HEK293 (cell line): ENCODE results near the gene BCL7C.

Experiments
- CTCF ChIA-PET: fragments of 350-600 bp; formaldehyde crosslinking; extraction: SDS; loops from one replicate; lab custom pipeline; 2021; ENCODE audit warnings: antibody characterized with exemption; lab: Yijun Ruan, JAX
- POLR2A ChIA-PET: fragments of 300-600 bp; formaldehyde crosslinking; extraction: SDS; loops from one replicate; lab custom pipeline; 2020; ENCODE audit warnings: antibody characterized with exemption, inconsistent platforms; lab: Yijun Ruan, JAX
- H3K27ac ChIP-seq: fragments of 200-500 bp; sonication (Bioruptor generic); 2 replicates; pipeline ENCODE4 v1.5.1; 2014; ENCODE audit warnings: low read depth, low read length, control low read depth, inconsistent platforms; ENCODE audit errors: extremely low read depth
- H3K36me3 ChIP-seq, 2 experiments: fragments of 200-500 bp in 1 of 2; sonication (Bioruptor generic) in 1 of 2; 1 replicate in 1 of 2; 2 replicates in 1 of 2; pipeline ENCODE4 v1.5.1; 2014 to 2017; ENCODE audit warnings: inconsistent platforms in 2 of 2, low read length in 2 of 2; ENCODE audit not compliant: control insufficient read depth in 2 of 2, insufficient read depth in 1 of 2
- H3K4me1 ChIP-seq: fragments of 200-500 bp; sonication (Bioruptor generic); 2 replicates; pipeline ENCODE4 v1.5.1; 2014; ENCODE audit warnings: mild to moderate bottlenecking, low read length, inconsistent platforms; ENCODE audit not compliant: control insufficient read depth, insufficient read depth
- H3K4me3 ChIP-seq: 2 replicates; pipeline ENCODE4 v1.5.1; 2011; ENCODE audit warnings: low read depth, mild to moderate bottlenecking, control low read depth, low read length, moderate library complexity
- H3K9me3 ChIP-seq: fragments of 200-500 bp; sonication (Bioruptor generic); 2 replicates; pipeline ENCODE4 v1.5.1; 2014; ENCODE audit warnings: low read depth, low read length, inconsistent platforms; ENCODE audit not compliant: control insufficient read depth, insufficient read depth
- IKZF3 ChIP-seq: fragments of 450-650 bp; IDR thresholded peaks from 2 replicates; pipeline ENCODE4 v1.5.0; 2018; ENCODE audit warnings: missing biosample characterization, mild to moderate bottlenecking, missing genetic modification characterization, moderate library complexity
- PRDM1 ChIP-seq: fragments of 450-650 bp; formaldehyde crosslinking; IDR thresholded peaks from 2 replicates; pipeline ENCODE4; 2016; ENCODE audit warnings: missing biosample characterization, missing genetic modification characterization
- ZNF121 ChIP-seq: fragments of 450-650 bp; formaldehyde crosslinking; IDR thresholded peaks from 2 replicates; pipeline ENCODE4 v1.5.1; 2016; ENCODE audit warnings: missing biosample characterization, missing genetic modification characterization
- ZNF157 ChIP-seq: fragments of 450-650 bp; formaldehyde crosslinking; IDR thresholded peaks from 2 replicates; pipeline ENCODE4 v1.5.1; 2016; ENCODE audit warnings: missing biosample characterization, missing genetic modification characterization
- ZNF335 ChIP-seq: fragments of 450-650 bp; formaldehyde crosslinking; conservative IDR thresholded peaks from 2 replicates; pipeline ENCODE4 v1.5.1; 2016; ENCODE audit warnings: missing biosample characterization, missing genetic modification characterization
- ZNF350 ChIP-seq: fragments of 450-650 bp; formaldehyde crosslinking; IDR thresholded peaks from 2 replicates; pipeline ENCODE4 v1.5.0; 2017; ENCODE audit warnings: missing biosample characterization, mild to moderate bottlenecking, missing genetic modification characterization
- ZNF394 ChIP-seq: fragments of 450-650 bp; formaldehyde crosslinking; IDR thresholded peaks from 2 replicates; pipeline ENCODE4 v1.5.1; 2016; ENCODE audit warnings: missing biosample characterization, missing genetic modification characterization, mild to moderate bottlenecking, moderate library complexity, borderline replicate concordance
- ZNF404 ChIP-seq: fragments of 450-650 bp; formaldehyde crosslinking; IDR thresholded peaks from 2 replicates; pipeline ENCODE4 v1.5.1; 2017; ENCODE audit warnings: missing biosample characterization, missing genetic modification characterization
- TF ChIP-seq, protein P1 (sequence below): fragments of 450-650 bp; formaldehyde crosslinking; conservative IDR thresholded peaks from 2 replicates; pipeline ENCODE4 v1.5.1; 2016; ENCODE audit warnings: low read depth, missing biosample characterization, missing genetic modification characterization
- TF ChIP-seq, protein P2 (sequence below): fragments of 450-650 bp; formaldehyde crosslinking; IDR thresholded peaks from 2 replicates; pipeline ENCODE4 v1.5.1; 2016; ENCODE audit warnings: missing biosample characterization, missing genetic modification characterization, low read depth
- TF ChIP-seq, protein P3 (sequence below): fragments of 450-650 bp; formaldehyde crosslinking; IDR thresholded peaks from 2 replicates; pipeline ENCODE4 v1.5.1; 2016; ENCODE audit warnings: missing biosample characterization, missing genetic modification characterization
- TF ChIP-seq, protein P4 (sequence below): fragments of 450-650 bp; formaldehyde crosslinking; IDR thresholded peaks from 2 replicates; pipeline ENCODE4 v1.5.1; 2016; ENCODE audit warnings: missing biosample characterization, missing genetic modification characterization

The BCL7C gene

DNA sequence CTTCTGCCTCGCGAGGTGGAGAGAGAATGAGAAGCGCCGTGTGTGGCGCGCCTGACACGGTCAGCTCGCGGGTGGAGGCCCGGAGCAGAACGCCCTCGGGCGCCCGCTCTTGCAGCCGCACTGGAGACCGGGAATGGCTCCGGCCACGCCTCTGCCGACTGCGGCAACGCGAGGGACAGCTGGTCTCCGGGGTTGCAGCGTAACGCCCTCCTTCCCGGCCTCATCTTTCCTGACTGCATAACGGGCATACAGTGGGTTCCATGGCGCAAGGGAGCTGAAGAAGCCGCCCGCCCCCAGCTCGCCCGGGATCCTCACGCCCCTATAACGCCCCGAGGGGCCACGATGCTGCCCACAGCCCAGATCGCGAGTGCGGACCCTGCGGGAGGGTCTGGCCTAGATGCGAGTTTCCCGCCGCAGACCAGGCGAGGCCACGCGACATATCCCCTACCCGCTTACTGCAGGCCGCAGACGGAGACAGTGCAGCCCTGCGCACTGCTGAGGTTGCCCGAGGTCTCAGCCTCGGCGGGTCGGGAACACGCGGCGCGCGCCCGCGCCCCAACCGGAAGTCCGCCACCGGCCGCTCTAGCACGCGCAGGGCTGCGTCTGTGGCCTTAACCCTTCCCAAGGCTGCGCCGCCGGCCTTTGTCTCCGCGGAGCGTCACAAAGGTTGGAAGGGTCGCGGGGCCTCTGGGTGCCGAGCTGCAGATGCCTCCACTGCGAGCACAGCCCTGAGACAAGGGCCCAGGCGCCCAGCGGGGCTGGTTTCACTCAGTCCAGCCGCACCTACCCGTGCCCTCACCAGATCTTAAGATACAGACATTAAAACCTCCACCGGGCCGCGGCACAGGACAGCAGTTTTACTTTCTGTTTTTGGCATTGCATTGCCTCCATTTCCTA lies 18.8 kb downstream of the BCL7C start (continued):
- TF ChIP-seq, protein P1, sequence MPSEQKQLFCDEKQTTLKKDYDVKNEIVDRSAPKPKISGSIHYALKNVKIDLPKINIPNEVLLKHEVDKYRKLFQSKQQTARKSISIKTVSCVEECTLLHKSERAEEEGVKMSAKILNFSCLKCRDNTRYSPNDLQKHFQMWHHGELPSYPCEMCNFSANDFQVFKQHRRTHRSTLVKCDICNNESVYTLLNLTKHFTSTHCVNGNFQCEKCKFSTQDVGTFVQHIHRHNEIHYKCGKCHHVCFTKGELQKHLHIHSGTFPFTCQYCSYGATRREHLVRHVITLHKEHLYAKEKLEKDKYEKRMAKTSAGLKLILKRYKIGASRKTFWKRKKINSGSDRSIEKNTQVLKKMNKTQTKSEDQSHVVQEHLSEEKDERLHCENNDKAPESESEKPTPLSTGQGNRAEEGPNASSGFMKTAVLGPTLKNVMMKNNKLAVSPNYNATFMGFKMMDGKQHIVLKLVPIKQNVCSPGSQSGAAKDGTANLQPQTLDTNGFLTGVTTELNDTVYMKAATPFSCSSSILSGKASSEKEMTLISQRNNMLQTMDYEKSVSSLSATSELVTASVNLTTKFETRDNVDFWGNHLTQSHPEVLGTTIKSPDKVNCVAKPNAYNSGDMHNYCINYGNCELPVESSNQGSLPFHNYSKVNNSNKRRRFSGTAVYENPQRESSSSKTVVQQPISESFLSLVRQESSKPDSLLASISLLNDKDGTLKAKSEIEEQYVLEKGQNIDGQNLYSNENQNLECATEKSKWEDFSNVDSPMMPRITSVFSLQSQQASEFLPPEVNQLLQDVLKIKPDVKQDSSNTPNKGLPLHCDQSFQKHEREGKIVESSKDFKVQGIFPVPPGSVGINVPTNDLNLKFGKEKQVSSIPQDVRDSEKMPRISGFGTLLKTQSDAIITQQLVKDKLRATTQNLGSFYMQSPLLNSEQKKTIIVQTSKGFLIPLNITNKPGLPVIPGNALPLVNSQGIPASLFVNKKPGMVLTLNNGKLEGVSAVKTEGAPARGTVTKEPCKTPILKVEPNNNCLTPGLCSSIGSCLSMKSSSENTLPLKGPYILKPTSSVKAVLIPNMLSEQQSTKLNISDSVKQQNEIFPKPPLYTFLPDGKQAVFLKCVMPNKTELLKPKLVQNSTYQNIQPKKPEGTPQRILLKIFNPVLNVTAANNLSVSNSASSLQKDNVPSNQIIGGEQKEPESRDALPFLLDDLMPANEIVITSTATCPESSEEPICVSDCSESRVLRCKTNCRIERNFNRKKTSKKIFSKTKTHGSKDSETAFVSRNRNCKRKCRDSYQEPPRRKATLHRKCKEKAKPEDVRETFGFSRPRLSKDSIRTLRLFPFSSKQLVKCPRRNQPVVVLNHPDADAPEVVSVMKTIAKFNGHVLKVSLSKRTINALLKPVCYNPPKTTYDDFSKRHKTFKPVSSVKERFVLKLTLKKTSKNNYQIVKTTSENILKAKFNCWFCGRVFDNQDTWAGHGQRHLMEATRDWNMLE, result peak; percentile 71
- no peak for TF ChIP-seq ZNF157
- TF ChIP-seq ZNF335, result peak; percentile 93
- 0 out of 2 replicates have a peak, but pooled peaks have one; percentile 36 for TF ChIP-seq IKZF3 (tag by site-specific recombination)
- TF ChIP-seq, protein P2, sequence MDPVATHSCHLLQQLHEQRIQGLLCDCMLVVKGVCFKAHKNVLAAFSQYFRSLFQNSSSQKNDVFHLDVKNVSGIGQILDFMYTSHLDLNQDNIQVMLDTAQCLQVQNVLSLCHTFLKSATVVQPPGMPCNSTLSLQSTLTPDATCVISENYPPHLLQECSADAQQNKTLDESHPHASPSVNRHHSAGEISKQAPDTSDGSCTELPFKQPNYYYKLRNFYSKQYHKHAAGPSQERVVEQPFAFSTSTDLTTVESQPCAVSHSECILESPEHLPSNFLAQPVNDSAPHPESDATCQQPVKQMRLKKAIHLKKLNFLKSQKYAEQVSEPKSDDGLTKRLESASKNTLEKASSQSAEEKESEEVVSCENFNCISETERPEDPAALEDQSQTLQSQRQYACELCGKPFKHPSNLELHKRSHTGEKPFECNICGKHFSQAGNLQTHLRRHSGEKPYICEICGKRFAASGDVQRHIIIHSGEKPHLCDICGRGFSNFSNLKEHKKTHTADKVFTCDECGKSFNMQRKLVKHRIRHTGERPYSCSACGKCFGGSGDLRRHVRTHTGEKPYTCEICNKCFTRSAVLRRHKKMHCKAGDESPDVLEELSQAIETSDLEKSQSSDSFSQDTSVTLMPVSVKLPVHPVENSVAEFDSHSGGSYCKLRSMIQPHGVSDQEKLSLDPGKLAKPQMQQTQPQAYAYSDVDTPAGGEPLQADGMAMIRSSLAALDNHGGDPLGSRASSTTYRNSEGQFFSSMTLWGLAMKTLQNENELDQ (tag by site-specific recombination), result no peak
- TF ChIP-seq, protein P3, sequence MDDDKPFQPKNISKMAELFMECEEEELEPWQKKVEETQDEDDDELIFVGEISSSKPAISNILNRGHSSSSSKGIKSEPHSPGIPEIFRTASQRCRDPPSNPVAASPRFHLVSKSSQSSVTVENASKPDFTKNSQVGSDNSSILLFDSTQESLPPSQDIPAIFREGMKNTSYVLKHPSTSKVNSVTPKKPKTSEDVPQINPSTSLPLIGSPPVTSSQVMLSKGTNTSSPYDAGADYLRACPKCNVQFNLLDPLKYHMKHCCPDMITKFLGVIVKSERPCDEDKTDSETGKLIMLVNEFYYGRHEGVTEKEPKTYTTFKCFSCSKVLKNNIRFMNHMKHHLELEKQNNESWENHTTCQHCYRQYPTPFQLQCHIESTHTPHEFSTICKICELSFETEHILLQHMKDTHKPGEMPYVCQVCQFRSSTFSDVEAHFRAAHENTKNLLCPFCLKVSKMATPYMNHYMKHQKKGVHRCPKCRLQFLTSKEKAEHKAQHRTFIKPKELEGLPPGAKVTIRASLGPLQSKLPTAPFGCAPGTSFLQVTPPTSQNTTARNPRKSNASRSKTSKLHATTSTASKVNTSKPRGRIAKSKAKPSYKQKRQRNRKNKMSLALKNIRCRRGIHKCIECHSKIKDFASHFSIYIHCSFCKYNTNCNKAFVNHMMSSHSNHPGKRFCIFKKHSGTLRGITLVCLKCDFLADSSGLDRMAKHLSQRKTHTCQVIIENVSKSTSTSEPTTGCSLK (tag by site-specific recombination), result no peak
- TF ChIP-seq ZNF394 (tag by site-specific recombination), result peak; percentile 80; the same call in 1 of the 2 replicates
- TF ChIP-seq ZNF350 (tag by site-specific recombination), result no peak
- no peak for TF ChIP-seq ZNF404 (tag by site-specific recombination)

DNA sequence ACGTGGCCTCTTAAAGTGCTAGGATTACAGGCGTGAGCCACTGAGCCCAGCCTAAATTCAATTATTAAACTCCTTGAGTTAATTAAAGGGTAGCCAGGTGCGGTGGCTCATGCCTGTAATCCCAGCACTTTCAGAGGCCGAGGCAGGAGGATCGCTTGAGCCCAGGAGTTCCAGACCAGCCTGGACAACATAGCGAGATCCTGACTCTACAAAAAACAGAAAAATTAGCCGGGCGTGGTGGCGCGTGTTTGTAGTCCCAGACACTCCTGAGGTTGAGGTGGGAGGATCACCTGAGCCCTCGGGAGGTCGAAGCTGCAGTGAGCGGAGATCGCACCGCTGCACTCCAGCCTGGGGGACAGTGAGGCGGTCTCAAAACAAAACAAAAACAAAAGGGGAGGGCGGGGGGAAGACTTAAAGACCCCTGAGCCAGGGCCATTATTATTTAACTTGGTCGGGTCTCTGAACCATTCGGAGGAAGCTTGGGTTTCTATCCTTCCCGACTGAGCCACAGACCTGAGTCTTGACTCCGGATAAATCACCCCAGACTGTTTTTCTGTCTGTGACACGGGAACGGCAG lies 19.5 kb downstream of the BCL7C start:
- Histone ChIP-seq H3K36me3 (peaks cover 3 to 13% of the 10 kb centered on the region in 2 experiments; a peak in 2 of 3 replicates), H3K4me3 (peak overlapping the region; percentile 51), H3K4me1 (no peaks in the 10 kb centered on the region), H3K9me3 (no peaks in the 10 kb centered on the region), H3K27ac (peak overlapping the region; percentile 94)
- POLR2A ChIA-PET, result interaction anchor here (0.8 to 2.4 kb wide), 18 partner anchors 11 to 126 kb away, joined by 3 to 35 read pairs (median 6); partner anchors contain the start of genes BCL7C, PHKG2 and ZNF629
- CTCF ChIA-PET, result interaction anchor here (1.1 to 2.7 kb wide), 5 partner anchors 18 to 61 kb away, joined by 4 to 14 read pairs (median 9); no protein-coding TSS in a partner anchor
- TF ChIP-seq, protein P4, sequence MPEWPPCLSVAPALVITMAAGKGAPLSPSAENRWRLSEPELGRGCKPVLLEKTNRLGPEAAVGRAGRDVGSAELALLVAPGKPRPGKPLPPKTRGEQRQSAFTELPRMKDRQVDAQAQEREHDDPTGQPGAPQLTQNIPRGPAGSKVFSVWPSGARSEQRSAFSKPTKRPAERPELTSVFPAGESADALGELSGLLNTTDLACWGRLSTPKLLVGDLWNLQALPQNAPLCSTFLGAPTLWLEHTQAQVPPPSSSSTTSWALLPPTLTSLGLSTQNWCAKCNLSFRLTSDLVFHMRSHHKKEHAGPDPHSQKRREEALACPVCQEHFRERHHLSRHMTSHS (tag by site-specific recombination), result 0 out of 2 replicates have a peak, but pooled peaks have one; percentile 31
- TF ChIP-seq ZNF121 (peak; percentile 91), PRDM1 (tag by site-specific recombination) (no peak)
